ENCODE results near the gene PPP1R12B. TPM values are rescaled to one million over a fixed set of nuclear protein-coding genes. Genes with fewer than 3 reads are reported as not detected.
A peak's percentile ranks its signal among the peaks of the same experiment; 100 is the strongest.

PPP1R12B gene
- 14.6 TPM for total RNA-seq

DNA sequence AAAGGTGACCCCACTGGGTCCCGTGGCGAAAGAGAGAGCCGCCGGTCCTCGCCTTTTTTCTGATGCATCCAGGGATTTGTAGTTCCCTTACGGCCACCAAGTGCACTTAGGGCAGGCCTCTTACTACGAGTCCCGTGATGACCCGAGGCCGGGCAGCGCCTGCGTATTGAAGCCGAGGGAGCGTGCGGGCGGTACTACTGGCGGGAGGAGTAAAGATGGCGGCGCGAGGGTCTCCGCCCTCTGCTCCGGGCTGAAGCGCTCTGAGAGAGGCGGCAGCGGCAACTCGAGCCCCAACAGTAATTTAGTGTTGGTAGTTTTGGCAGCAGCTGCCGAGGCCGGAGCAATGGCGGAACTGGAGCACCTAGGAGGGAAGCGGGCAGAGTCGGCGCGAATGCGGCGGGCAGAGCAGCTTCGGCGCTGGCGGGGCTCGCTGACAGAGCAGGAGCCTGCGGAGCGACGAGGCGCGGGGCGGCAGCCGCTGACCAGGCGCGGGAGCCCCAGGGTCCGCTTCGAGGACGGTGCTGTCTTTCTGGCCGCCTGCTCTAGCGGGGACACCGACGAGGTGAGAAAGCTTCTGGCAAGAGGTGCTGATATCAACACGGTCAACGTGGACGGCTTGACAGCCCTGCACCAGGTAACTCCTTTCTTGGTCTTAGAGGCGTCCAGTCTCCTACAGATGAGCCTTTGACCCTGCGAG, at the start of gene PPP1R12B:
Gene PPP1R12B, plus strand, starts transcription at position 191 of the 697 bp plus-strand sequence. Its CDS starts 153 bp downstream, at position 344.
- DNase-seq (ENCODE audit: low spot score) (peak; percentile 98), ATAC-seq (peak; percentile 97)

DNA sequence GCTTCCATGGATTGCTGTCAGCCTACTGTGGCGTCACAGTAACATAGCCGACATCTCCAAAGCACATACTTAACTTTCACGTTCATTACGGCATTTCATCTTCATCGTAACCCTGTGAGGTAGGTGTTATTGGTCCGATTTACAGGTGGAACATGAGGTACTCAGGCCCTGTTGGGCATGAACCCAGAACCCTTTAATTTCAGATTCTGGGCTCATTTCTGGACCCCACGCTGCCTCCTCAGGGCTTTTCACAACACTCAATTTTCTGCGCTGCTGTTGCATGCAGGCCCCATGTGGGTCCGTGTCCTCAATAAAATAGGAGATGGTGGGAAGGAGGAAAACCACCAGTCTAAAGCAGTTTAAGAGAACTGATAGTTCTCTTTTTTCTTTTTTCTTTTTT, 46.3 kb upstream of the PPP1R12B start:
- DNase-seq (ENCODE audit: low spot score) = no peak
- ATAC-seq = no peak

DNA sequence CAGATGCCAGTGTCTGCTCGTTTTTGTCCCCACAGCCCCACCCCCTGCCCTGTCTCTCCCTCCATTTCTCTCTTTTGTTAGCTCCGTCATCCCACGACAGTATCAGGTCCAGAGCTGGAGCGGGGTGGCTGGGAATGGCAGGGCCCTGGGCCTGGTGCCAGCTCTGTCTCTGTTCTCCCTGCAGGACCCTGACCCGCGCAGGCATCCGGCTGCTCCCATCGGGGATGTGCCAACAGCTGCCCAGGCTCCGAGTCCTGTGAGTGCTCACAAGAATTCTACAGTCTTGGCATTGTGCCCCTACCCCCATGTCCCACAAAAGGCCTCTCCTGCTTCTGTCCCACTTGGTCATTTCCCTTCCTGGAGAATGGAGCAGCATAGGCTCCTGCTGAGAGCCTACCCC, 44.1 kb upstream of the PPP1R12B start:
- DNase-seq (ENCODE audit: low spot score) (no peak), ATAC-seq (no peak)

- DNase-seq (ENCODE audit: low spot score) (no peak), ATAC-seq (no peak)
Measured at GRCh38 chr1:202305168-202305567, 43.3 kb upstream of the PPP1R12B start.

DNA sequence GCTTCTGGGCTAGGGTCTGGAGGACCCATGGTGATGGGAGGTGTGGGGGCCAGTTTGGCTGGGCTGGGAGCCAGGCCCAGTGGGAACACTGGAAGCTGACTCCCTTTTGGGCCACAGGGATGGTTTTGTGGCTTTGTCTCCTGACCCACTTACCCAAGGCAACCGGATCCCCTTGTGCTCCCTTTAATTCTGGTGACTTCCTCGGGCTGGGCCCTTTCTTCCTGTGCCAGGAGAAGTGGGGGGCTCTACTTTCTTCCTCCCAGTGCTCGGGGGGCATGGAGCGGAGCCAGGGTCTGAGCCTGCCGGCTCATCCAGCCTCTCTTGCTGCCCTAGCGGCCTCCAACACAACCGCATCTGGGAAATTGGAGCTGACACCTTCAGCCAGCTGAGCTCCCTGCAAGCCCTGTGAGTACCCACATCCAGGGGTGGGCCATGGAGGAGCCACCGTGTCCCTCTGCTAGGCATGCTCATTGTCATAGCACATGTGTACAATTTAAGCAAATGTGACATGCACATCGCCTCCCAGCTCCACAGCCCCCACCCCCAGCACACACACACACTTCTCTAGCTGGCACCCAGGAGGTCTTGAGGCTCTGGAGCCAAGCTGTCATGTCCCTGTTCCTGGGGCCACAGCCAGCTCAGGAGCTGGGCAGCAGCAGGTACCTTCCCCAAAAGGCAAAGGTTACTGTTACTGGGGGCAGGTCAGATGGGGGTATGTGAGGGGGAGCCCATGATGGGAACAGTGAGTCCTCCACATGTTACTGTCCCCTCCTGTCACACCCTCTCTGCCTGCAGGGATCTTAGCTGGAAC, 41.8 kb upstream of the PPP1R12B start:
- no peak for ATAC-seq

GRCh38 chr1:202310071-202310725, 38.3 kb upstream of the PPP1R12B start:
- no peak for ATAC-seq
- DNase-seq (ENCODE audit: low spot score) = no peak

More for the DNA sequence above, 41.8 kb upstream of the PPP1R12B start:
- DNase-seq (ENCODE audit: low spot score) = no peak

DNA sequence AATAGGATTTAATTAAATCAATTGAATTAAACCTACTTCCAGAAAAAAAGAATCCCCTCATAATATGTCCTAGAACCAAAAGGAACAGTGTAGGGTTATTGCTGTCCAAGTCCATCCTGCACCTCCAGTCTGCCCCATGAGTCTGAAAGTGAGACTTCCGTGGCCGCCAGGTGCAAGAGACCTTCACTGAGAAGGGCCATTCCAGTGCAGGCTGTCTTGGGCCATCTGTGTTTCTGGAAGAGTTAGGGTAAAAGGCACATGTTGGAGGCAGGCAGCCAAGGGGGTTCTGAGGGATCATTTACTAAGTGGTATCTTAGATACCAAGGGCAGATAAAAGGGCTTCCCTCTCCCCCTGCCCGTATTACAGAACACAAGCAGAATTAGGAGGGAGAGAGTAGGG, 37.8 kb upstream of the PPP1R12B start:
- no peak for ATAC-seq

DNA sequence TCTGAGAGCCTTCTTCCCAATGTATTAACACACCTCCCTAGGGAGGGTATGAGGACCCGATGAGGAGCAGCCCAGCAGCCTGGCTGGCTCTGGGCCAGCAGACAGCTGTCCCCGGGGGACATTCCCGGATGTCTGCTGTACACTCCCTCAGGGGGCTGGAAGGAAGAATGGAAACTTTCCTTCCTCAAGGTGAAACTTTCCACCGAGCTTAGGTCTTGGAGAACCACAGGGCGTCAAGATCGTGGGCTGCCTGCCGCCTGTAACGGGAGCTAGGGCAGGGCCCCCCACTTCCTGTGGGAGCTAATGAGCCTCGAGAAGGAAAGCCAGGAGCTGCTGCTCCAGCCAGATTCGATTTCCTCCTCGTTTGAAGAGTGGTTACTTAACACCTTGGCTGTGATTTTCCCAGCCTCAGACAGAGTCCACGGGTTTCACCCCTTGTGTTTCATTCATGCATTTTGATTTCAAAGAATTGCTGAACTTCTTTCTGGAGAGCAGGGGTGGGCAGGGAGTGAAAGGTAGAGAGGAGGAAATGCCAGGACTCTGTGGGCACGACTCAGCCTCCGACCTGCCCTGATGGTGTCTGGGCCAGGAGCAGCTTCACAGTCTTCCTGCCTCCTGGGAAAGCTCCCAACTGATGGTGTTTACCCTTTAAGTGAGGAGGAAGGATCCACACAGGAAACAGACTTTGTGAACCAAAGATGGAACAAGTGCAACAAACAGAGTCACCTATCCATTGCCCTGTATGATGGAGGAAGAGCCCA, 36.4 kb upstream of the PPP1R12B start:
- ATAC-seq (no peak), DNase-seq (ENCODE audit: low spot score) (no peak)

More for the DNA sequence above, 37.8 kb upstream of the PPP1R12B start:
- DNase-seq (ENCODE audit: low spot score) = no peak

DNA sequence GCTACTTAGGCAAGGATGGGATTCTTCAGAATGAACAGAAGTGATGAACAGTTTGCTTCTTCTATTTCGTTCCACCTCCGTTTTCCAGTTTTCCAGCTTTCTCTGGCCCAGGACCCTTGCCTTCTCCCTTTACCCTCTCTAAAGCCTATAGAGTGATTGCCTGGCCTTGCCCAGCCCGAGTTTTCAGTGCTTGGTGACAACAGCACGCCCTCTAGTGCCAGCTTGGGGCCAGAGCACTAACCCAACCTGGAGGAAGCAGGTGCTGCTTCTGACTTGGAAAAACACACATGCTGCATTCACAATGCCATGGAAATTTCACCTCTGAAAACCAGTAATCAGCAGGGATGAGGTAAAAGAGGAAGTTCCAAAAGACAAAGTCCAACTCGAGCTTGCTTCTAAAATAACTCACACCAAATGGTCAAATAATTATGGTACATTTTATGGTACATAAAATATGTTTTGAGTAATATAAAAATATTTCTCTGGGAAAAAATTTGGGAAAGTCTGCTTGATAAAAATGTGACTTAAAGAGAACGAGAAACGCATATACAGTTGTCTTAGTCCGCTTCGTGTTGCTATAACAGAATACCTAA, 32.8 kb upstream of the PPP1R12B start:
- DNase-seq (ENCODE audit: low spot score) = peak; percentile 77

GRCh38 chr1:202316186-202316585, 32.3 kb upstream of the PPP1R12B start:
- peak; percentile 10 for DNase-seq (ENCODE audit: low spot score)
- no peak for ATAC-seq

More for the DNA sequence above, 32.8 kb upstream of the PPP1R12B start:
- peak; percentile 97 for ATAC-seq

DNA sequence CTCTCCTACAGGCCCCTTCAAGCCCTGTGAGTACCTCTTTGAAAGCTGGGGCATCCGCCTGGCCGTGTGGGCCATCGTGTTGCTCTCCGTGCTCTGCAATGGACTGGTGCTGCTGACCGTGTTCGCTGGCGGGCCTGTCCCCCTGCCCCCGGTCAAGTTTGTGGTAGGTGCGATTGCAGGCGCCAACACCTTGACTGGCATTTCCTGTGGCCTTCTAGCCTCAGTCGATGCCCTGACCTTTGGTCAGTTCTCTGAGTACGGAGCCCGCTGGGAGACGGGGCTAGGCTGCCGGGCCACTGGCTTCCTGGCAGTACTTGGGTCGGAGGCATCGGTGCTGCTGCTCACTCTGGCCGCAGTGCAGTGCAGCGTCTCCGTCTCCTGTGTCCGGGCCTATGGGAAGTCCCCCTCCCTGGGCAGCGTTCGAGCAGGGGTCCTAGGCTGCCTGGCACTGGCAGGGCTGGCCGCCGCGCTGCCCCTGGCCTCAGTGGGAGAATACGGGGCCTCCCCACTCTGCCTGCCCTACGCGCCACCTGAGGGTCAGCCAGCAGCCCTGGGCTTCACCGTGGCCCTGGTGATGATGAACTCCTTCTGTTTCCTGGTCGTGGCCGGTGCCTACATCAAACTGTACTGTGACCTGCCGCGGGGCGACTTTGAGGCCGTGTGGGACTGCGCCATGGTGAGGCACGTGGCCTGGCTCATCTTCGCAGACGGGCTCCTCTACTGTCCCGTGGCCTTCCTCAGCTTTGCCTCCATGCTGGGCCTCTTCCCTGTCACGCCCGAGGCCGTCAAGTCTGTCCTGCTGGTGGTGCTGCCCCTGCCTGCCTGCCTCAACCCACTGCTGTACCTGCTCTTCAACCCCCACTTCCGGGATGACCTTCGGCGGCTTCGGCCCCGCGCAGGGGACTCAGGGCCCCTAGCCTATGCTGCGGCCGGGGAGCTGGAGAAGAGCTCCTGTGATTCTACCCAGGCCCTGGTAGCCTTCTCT, 30.3 kb upstream of the PPP1R12B start:
- DNase-seq (ENCODE audit: low spot score) (peak; percentile 40), ATAC-seq (peak; percentile 33)

GRCh38 chr1:202319381-202320080, 29.0 kb upstream of the PPP1R12B start:
- DNase-seq (ENCODE audit: low spot score) = no peak
- no peak for ATAC-seq

DNA sequence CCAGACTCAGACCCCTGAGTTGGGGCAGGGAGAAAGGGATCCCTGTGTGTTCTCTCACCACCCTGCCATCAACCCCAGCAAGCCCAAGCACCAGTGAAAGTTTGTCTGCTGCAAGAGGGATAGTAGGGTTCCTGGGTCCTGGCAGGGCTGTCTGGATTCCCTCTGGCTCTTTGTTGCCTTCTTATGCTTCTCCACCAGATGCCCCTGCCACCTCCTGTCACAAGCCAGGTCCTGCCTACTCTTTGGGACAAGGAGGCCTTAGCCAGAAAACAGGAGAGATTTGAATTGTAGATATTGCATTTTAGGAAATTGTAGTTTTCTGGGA, 28.5 kb upstream of the PPP1R12B start:
- DNase-seq (ENCODE audit: low spot score) (peak; percentile 33), ATAC-seq (no peak)

- DNase-seq (ENCODE audit: low spot score) (peak; percentile 10), ATAC-seq (no peak)
Measured at GRCh38 chr1:202323731-202324130, 24.8 kb upstream of the PPP1R12B start.

DNA sequence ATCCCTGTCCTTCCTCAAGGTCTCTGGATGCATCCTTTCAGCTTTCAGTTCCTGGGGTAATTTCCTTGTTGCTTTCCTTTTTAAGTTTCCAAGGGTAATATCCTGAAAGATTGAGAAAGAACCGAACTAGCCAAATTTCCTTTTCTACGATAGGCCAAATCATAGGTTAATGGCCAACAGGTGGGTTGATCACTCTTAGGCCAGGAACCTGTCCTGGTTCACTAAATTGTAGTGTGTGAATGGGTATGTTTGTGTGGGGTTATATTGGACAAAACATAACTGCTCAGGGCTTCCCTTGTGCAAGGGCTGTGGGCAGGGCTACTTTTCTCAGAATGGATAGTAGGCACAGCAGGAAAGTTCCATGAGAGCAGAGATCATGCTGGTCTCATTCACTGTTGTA, 23.9 kb upstream of the PPP1R12B start:
- no peak for DNase-seq (ENCODE audit: low spot score)
- no peak for ATAC-seq

GRCh38 chr1:202329891-202330290, 18.6 kb upstream of the PPP1R12B start:
- no peak for ATAC-seq
- DNase-seq (ENCODE audit: low spot score) = no peak

DNA sequence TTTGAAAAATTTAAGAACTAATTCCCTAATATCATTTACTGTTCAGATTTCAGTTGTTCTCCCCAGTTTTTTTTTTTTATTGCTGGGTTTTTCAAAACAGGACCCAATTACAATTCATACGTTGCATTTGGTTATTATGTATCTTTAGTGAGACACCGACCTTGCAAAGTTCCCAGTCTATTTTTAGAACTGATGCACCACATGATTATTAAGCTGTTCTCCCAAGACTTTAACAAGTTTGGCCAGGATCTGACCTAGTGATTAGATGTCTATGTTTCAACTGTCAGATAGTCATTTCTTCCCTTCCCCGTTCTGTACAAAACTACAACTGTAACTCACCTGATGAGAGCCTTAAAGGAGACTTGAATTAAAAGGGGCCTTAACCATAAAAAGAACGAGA, 14.6 kb upstream of the PPP1R12B start:
- no peak for DNase-seq (ENCODE audit: low spot score)
- no peak for ATAC-seq

DNA sequence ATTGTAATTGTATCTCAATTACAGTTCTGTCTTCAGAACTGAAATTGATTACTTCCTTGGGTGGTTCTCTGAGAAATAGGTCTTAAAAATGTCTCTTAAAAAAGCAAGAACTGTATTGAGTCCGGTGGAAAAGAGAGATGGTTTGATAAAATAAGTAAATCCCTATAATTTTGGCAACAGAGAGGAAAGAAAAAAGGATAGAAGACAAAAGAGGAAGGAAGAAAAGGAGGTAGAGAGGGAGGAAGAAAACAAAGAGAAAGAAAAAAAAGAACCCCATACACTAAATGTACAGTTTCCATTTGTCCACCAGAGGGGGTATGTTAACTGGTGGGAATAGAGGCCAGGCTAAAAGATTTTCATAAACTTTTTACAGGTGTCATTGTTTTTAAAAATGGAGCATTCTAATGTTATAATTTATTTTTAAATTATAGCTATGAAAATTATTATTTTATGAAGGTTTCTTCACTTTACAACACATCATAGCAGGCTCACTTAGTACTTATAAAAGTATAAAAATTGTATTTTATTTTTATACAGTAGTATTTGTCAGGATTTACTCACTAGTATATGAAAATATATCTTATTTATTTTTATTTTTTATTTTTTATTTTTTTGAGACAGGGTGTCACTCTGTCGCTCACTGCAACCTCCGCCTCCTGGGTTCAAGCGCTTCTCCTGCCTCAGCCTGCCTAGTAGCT, 4.7 kb upstream of the PPP1R12B start:
- no peak for DNase-seq (ENCODE audit: low spot score)
- ATAC-seq = no peak
